PFSK-1 (cell line): Measurements from ENCODE around the gene VPS11.

ENCODE experiments used
- FOXP2 ChIP-seq: optimal IDR thresholded peaks from 2 replicates; pipeline ENCODE3; 2011; ENCODE audit warnings: borderline replicate concordance, control low read depth, inconsistent platforms; ENCODE audit not compliant: insufficient read depth; ENCODE audit errors: extremely low read length, extremely low read depth
- POLR2AphosphoS5 ChIP-seq: IDR thresholded peaks from 2 replicates; pipeline ENCODE4 v1.6.1; 2012; ENCODE audit warnings: low read depth, mild to moderate bottlenecking, control low read depth, low read length, moderate library complexity
- SIN3A ChIP-seq: IDR thresholded peaks from 2 replicates; pipeline ENCODE4 v1.6.1; 2012; ENCODE audit warnings: mild to moderate bottlenecking, low read length, moderate library complexity, borderline replicate concordance; ENCODE audit not compliant: insufficient read depth
- TAF1 ChIP-seq: IDR thresholded peaks from 2 replicates; pipeline ENCODE4 v1.6.1; 2012; ENCODE audit warnings: low read length, control low read depth, borderline replicate concordance; ENCODE audit not compliant: insufficient read depth
- TF ChIP-seq, protein P1 (sequence below), 2 experiments: IDR thresholded peaks; 2 replicates each; pipeline versions ENCODE4 v1.6.1 to v1.8.0; 2011 to 2012; ENCODE audit warnings: low read depth in 2 of 2, low read length in 2 of 2, control low read depth in 1 of 2, inconsistent platforms in 1 of 2, mild to moderate bottlenecking in 1 of 2, moderate library complexity in 1 of 2; ENCODE audit not compliant: insufficient read depth in 1 of 2

- no peak for TF ChIP-seq TAF1
- no peak for TF ChIP-seq POLR2AphosphoS5
- no peak for TF ChIP-seq SIN3A
- TF ChIP-seq FOXP2: no peak
- TF ChIP-seq, protein P1, sequence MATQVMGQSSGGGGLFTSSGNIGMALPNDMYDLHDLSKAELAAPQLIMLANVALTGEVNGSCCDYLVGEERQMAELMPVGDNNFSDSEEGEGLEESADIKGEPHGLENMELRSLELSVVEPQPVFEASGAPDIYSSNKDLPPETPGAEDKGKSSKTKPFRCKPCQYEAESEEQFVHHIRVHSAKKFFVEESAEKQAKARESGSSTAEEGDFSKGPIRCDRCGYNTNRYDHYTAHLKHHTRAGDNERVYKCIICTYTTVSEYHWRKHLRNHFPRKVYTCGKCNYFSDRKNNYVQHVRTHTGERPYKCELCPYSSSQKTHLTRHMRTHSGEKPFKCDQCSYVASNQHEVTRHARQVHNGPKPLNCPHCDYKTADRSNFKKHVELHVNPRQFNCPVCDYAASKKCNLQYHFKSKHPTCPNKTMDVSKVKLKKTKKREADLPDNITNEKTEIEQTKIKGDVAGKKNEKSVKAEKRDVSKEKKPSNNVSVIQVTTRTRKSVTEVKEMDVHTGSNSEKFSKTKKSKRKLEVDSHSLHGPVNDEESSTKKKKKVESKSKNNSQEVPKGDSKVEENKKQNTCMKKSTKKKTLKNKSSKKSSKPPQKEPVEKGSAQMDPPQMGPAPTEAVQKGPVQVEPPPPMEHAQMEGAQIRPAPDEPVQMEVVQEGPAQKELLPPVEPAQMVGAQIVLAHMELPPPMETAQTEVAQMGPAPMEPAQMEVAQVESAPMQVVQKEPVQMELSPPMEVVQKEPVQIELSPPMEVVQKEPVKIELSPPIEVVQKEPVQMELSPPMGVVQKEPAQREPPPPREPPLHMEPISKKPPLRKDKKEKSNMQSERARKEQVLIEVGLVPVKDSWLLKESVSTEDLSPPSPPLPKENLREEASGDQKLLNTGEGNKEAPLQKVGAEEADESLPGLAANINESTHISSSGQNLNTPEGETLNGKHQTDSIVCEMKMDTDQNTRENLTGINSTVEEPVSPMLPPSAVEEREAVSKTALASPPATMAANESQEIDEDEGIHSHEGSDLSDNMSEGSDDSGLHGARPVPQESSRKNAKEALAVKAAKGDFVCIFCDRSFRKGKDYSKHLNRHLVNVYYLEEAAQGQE (IDR thresholded peaks at IDR 0.05; ENCODE audit: insufficient read depth in 1 of 2, low read depth in 2 of 2, low read length in 2 of 2): no peak
Observed at GRCh38 chr11:119028346-119029068, 39.1 kb upstream of the VPS11 start.
